ENCODE measurements around the gene ZBTB24.

ZBTB24 gene

DNA sequence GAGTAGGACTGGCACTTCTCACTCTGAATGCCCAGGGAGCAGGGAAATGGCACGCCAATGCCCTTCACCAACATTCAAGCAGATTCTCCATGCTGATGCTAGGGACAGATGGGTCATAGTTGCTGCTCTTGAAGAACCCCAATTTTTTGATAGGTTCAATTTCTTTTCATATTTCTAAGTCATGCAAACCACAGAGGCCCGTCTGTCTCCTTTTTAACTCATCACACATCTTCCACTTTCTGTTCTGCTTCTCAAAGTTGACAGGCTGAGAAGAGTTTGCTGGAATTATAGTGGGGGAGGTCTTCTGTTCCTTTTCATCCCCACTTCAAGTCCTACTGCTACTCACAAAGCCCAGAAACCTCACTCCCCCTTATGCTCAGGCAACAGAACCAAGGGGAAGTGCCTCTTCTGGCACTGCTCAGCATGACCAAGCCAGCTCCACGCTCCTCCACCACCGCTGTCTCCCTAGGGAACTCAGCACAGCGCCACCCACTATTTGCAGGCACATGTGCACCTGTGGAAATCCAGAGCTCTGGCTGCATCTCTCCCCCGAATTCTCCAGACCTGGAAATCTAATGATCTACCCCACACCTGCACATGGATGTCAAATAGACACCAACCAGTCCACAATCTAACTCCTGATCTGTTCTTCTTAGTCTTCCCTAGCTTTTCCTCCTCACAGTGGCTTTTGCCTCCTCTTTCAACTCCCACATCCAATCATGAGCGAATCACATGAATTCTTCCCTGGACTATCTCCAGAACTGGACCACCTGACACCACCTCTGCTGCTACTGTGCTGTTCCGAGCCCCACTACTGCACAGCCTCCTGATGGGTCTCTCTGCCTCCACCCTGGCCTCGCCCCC lies 10.7 kb downstream of the ZBTB24 start:
- in situ Hi-C loops (cut with HindIII; ENCODE audit: low sequenced_read_pairs) = no loop called here

- in situ Hi-C loops (cut with HindIII; ENCODE audit: low sequenced_read_pairs) = no loop called here
Observed at GRCh38 chr6:109471105-109471810, 11.8 kb downstream of the ZBTB24 start.

DNA sequence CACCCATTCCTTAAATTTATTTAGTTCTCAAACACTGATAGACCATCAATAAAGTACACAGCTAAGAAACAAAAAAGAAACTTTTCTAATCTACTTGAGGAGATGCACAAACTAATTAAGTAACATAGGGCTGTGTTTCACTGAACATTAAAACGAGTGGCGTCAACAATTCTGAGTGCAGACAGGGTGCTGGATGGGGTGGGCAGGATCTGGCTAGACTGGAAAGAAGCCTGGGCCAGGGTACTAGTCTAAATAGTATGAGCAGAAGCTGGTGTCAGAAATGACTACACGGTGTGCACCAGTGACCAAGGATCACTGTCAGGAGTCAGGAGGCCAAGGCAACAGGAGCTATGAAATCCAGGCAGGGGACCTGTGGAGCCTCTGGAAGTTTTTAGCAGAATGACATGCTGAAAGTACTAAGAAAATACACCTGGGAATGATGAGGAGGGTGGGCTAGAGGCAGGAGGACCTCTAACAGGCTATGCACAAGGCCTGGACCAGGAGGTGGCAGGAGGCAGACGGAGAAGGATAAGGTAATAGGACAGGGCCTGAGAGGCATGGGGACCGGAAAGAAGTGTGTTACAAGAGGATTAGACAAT lies 13.3 kb downstream of the ZBTB24 start:
- in situ Hi-C loops (cut with HindIII; ENCODE audit: low sequenced_read_pairs) = loop anchor here (10.0 kb wide), 1 partner anchor 95 kb away; no protein-coding TSS in a partner anchor

- in situ Hi-C loops (cut with HindIII; ENCODE audit: low sequenced_read_pairs) = loop anchor here (10.0 kb wide), 1 partner anchor 93 kb away; no protein-coding TSS in a partner anchor
Observed at GRCh38 chr6:109467696-109468095, 15.3 kb downstream of the ZBTB24 start.

DNA sequence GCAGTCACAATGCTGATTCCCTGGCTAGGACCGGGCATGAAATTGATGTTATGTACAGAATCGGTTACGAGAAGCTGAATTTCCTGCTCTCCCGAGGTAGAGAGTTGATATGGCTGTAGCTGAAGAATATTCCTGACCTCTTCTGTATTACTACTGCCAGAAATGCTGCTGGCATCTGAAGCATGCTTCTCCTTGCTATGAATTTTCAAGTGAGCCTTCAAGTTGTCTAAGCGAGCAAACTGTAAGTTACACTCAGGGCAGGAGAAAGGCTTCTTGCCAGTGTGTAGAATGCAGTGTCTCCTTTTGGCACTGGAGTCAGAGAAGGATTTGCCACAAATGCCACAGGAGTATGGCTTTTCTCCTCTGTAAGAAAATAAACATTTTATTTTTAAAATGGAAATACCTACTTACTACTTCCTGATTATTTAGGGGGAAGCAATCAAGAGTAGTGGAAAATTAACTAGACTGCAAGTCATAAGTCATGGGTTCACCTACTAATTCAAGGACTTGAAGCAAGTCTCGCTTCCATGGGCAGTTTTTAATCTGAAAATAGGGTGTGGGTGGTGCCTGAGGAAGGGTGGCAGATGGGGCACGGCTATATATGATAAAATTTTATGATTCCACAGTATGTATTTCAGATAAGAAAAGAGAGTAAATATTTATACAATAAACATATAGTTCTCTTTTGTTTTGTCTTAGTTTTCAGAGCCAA lies 16.7 kb downstream of the ZBTB24 start:
- in situ Hi-C loops (cut with HindIII; ENCODE audit: low sequenced_read_pairs) = loop anchor here (10.0 kb wide), 1 partner anchor 92 kb away; no protein-coding TSS in a partner anchor

DNA sequence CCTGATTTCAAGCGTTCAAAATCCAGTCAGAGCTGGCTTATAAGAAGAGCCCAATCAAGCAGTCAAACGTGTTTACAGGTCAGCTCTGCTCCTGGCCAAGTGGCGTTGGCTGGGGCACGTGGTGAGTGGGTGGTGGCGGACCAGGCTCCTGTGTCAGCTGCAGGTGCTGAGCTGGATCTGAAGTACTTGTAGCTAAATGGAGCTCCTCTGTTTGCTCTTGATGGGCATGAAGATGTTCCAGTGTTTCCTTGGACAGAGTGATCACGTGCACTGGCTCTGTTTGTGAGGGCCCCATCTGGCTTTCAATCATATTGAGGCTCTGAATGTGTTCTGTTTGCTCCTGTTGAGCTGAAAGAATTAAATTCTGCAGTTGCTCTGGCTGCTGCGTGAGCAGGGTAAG lies 17.2 kb downstream of the ZBTB24 start:
- in situ Hi-C loops (cut with HindIII; ENCODE audit: low sequenced_read_pairs) = loop anchor here (10.0 kb wide), 1 partner anchor 91 kb away; no protein-coding TSS in a partner anchor

DNA sequence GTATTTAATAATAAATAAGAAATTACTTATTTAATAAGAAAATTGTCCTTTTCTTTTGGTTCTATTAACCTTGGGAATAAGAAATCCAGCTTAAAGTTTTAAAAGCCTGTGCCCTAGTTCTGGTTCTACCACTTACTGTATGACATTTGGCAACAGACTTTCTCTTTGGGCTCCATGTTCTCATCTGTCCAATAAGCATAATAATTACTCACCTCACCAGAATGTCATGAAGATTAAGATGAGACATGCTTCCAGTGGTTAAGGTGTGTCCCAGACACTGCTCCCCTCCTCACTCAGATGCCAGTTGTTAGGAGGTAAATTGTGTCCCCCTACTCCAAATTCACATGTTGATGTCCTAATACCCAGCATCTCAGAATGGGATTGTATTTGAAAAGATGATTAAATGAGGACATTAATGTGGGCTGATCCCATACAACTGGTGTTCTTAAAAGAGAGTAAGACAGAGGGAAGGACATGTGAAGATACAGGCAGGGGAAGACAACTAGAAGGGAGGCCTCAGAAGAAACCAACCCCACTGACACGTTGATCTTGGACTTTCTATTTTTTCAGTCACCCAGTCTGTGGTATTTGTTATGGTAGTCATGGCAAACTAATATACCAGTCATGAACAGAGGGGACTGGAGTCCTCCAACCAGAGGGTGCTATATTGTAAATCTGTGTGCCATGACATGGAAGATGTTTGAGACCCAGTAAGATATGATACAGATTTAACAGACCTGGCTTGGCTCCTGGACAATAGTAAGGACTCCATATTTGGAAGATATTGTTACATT lies 21.1 kb downstream of the ZBTB24 start:
- in situ Hi-C loops (cut with HindIII; ENCODE audit: low sequenced_read_pairs) = loop anchor here (10.0 kb wide), 1 partner anchor 87 kb away; no protein-coding TSS in a partner anchor

- in situ Hi-C loops (cut with HindIII; ENCODE audit: low sequenced_read_pairs) = loop anchor here (10.0 kb wide), 1 partner anchor 86 kb away; no protein-coding TSS in a partner anchor
Observed at GRCh38 chr6:109461205-109461604, 21.8 kb downstream of the ZBTB24 start.

DNA sequence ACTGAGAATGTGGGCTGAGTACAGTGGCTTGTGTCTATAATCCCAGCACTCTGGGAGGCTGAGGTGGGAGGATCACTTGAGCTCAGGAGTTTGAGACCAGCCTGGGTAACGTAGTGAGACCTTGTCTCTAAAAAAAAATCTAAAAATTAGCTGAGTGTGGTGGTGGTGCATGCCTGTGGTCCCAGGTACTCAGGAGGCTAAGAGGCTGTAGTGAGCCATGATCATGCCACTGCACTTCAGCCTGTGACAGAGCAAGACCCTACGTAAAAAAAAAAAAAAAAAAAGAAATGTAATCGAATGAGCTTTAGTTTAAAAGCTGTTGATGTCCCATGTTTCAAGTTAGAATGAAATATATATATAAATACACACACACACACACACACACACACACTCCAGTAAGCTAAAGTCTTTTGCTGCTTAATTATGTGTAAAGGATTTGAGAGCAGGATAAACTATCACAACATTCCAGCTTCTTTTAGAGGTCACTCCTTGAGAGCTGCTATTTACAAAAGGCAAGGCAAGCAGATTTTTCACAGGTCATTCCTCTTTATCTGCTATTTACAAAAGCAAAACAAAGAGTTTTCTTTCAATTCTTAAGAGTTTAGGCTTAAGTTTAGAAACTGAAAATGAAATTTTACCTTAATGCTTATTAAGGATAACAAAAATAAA lies 22.7 kb downstream of the ZBTB24 start:
- in situ Hi-C loops (cut with HindIII; ENCODE audit: low sequenced_read_pairs) = loop anchor here (10.0 kb wide), 1 partner anchor 85 kb away; no protein-coding TSS in a partner anchor

GRCh38 chr6:109458774-109459531 lies 24.1 kb downstream of the ZBTB24 start:
- in situ Hi-C loops (cut with HindIII; ENCODE audit: low sequenced_read_pairs) = no loop called here

GRCh38 chr6:109457562-109457996 lies 25.4 kb downstream of the ZBTB24 start:
- in situ Hi-C loops (cut with HindIII; ENCODE audit: low sequenced_read_pairs) = no loop called here

GRCh38 chr6:109456710-109457561 lies 26.1 kb downstream of the ZBTB24 start:
- in situ Hi-C loops (cut with HindIII; ENCODE audit: low sequenced_read_pairs) = no loop called here

DNA sequence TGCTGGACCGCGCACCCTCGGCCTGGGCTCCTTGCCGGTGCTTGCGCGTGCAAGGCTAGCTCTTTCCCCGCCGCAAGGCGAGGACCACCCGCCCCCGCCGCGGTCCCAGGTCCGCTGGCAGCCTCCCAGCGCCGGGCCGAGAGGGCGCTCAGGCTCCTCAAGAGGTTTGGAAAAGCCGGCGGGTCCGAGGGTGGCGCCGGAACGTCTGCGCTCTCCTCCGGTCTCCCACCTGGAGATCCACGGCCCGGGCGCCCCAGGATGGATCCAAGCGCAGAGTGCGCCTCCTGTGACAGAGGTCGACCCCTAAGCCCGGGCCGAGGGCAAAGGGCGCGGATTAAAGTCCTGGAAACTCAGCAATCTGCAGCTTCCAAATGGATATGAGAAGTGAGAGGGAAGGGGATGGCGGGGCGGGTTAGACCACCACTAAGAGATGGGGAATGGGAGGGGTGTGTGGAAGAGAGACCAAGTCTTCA lies 26.9 kb downstream of the ZBTB24 start:
- in situ Hi-C loops (cut with HindIII; ENCODE audit: low sequenced_read_pairs) = no loop called here

DNA sequence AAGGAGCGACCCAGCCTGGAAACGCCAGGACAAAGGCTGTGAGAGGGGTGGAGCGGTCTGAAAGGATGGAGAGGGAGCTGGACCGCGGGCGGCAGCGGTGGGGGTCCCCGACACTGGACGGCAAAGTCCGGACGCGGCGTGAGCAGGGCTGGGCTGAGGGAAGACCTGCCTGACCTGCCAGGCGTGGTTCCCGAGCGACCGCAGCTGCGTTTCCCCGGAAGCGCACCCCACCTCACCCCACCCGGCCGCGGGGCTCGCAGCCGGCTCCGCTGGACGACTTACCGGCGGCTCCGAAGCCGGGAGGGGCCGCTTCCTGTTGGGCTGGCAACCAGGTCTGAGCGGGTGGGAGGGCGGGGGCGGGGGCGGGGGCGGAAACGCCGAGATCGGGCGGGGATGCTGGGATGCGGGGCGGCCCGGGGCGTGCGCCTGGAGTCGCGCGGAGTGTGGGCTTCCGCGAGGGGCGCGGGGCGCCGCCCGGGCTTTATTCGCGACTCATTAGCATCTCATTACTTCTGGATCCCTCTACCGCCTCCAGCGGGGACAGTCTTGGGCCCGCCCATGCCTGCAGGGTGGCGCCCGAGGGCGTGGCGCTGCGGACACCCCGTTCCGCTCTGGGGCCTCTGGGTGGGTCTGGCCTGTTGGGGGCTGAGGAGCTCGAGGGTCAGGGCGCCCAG lies 27.4 kb downstream of the ZBTB24 start, which contains the start of gene MICAL1:
Gene MICAL1, minus strand, starts transcription at position 336 of the 674 bp plus-strand sequence. CDS start 1,576 bp downstream, outside the sequence.
- in situ Hi-C loops (cut with HindIII; ENCODE audit: low sequenced_read_pairs) = no loop called here

DNA sequence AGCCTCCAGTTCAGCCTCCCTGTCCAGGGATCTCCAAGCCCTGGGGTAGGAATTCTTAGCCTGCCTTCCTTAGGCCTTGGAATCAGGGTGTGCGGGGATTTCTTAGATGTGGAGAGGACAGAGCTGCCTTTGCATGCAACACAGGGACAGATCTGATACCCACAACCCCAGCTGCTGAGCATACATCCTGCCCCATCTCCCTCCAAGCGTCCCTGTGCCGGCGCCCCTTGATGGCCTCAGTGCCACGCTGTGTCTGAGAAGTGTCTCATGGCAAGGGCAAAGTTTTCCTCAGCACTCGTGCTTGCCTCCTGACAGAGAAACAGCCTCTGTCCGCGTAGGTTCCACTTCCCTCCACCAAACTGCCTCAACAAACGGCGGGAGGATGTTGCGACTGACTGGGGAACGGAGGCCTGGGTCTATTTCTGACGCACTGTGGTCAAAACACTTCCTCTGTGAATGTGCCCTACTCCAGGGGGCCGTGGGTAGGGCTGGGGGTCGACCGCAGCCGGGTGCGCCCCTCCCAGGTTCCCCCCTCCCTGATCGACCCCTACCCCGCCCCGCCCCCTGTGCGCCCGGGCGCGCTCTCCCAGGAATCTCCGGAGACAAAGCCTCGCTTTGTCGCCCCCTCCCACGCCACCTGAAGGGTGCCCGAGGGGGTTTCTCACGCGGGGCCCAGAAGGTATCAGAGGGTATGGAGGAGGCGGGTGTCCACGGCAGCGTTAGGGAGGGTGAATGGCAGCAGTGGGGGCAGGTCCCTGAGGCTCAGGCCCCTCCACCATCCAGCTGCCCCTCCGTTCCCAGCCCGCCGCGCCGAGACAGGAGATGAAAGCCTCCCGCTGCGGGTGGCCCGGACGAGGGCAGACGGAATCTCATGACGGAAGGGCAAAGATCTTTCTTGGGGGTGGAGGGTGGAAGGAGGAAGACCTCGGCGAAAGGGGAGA lies 28.3 kb downstream of the ZBTB24 start:
- in situ Hi-C loops (cut with HindIII; ENCODE audit: low sequenced_read_pairs) = loop anchor here (5.0 kb wide), 1 partner anchor 38 kb away; no protein-coding TSS in a partner anchor
